Measurements from ENCODE around the gene HS6ST1.
A peak's percentile ranks its signal among the peaks of the same experiment; 100 is the strongest.

Gene HS6ST1

GRCh38 chr2:128307595-128307994 is 11.1 kb downstream of the HS6ST1 start:
- no peak for DNase-seq (ENCODE audit: extremely low read depth, low read depth)
- no peak for TF ChIP-seq CTCF (IDR thresholded peaks at IDR 0.05; ENCODE audit: low read depth, low read length)

GRCh38 chr2:128306931-128307460 is 11.7 kb downstream of the HS6ST1 start:
- no peak for DNase-seq (ENCODE audit: extremely low read depth, low read depth)
- TF ChIP-seq CTCF (IDR thresholded peaks at IDR 0.05; ENCODE audit: low read depth, low read length), result no peak

GRCh38 chr2:128306081-128306930 is 12.4 kb downstream of the HS6ST1 start:
- TF ChIP-seq CTCF (IDR thresholded peaks at IDR 0.05; ENCODE audit: low read depth, low read length), result peak; percentile 56
- DNase-seq (ENCODE audit: extremely low read depth, low read depth), result peak; percentile 95

GRCh38 chr2:128305555-128306080 is 13.1 kb downstream of the HS6ST1 start:
- DNase-seq (ENCODE audit: extremely low read depth, low read depth), result no peak
- no peak for TF ChIP-seq CTCF (IDR thresholded peaks at IDR 0.05; ENCODE audit: low read depth, low read length)

- no peak; the same call in 1 of the 2 replicates for TF ChIP-seq CTCF (IDR thresholded peaks at IDR 0.05; ENCODE audit: low read depth, low read length)
Observed at GRCh38 chr2:128304715-128305554, 13.7 kb downstream of the HS6ST1 start.

GRCh38 chr2:128304330-128304714 is 14.3 kb downstream of the HS6ST1 start:
- no peak for DNase-seq (ENCODE audit: extremely low read depth, low read depth)
- TF ChIP-seq CTCF (IDR thresholded peaks at IDR 0.05; ENCODE audit: low read depth, low read length), result no peak

More at GRCh38 chr2:128304715-128305554, 13.7 kb downstream of the HS6ST1 start:
- peak; percentile 95 for DNase-seq (ENCODE audit: extremely low read depth, low read depth)
